22Rv1 (cell line): ENCODE results near the gene MELK.
A peak's percentile ranks its signal among the peaks of the same experiment; 100 is the strongest.

Experiments used
- H3K27ac ChIP-seq: fragments of 450-650 bp; 2 replicates; pipeline ENCODE4 v1.5.1; 2017
- ZFX ChIP-seq: fragments of 450-650 bp; IDR thresholded peaks from 2 replicates; pipeline ENCODE4 v1.6.1; 2017; ENCODE audit warnings: antibody characterized with exemption, borderline replicate concordance
- TF ChIP-seq, protein P1 (sequence below): fragments of 450-650 bp; IDR thresholded peaks from 2 replicates; pipeline ENCODE4 v1.5.1; 2017; ENCODE audit warnings: mild to moderate bottlenecking

The MELK gene

GRCh38 chr9:36592801-36593583 lies 20.3 kb downstream of the MELK start:
- TF ChIP-seq, protein P1, sequence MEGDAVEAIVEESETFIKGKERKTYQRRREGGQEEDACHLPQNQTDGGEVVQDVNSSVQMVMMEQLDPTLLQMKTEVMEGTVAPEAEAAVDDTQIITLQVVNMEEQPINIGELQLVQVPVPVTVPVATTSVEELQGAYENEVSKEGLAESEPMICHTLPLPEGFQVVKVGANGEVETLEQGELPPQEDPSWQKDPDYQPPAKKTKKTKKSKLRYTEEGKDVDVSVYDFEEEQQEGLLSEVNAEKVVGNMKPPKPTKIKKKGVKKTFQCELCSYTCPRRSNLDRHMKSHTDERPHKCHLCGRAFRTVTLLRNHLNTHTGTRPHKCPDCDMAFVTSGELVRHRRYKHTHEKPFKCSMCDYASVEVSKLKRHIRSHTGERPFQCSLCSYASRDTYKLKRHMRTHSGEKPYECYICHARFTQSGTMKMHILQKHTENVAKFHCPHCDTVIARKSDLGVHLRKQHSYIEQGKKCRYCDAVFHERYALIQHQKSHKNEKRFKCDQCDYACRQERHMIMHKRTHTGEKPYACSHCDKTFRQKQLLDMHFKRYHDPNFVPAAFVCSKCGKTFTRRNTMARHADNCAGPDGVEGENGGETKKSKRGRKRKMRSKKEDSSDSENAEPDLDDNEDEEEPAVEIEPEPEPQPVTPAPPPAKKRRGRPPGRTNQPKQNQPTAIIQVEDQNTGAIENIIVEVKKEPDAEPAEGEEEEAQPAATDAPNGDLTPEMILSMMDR, result no peak
- TF ChIP-seq ZFX, result no peak
- no peak overlapping the region; the same call in 1 of the 2 replicates for H3K27ac ChIP-seq

DNA sequence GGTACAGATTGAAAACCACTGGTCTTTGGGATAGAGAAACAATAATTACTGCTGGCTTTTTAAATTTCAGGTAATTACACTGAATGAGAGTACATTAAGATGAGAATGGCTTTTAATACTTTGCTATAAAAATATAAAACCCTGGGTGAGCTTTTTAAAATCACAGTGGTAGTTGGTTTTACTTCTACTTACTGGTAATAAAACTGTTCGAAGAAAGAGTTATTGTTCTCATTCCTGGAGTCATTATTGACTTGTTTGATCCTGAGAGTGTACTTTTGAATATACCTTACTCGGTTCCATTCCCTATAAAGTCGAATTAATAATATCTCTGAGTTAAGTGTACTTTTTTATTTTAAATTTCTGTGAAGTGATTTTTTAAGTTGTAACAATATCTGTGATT lies 21.5 kb downstream of the MELK start:
- TF ChIP-seq ZFX, result no peak
- H3K27ac ChIP-seq, result no peak overlapping the region

DNA sequence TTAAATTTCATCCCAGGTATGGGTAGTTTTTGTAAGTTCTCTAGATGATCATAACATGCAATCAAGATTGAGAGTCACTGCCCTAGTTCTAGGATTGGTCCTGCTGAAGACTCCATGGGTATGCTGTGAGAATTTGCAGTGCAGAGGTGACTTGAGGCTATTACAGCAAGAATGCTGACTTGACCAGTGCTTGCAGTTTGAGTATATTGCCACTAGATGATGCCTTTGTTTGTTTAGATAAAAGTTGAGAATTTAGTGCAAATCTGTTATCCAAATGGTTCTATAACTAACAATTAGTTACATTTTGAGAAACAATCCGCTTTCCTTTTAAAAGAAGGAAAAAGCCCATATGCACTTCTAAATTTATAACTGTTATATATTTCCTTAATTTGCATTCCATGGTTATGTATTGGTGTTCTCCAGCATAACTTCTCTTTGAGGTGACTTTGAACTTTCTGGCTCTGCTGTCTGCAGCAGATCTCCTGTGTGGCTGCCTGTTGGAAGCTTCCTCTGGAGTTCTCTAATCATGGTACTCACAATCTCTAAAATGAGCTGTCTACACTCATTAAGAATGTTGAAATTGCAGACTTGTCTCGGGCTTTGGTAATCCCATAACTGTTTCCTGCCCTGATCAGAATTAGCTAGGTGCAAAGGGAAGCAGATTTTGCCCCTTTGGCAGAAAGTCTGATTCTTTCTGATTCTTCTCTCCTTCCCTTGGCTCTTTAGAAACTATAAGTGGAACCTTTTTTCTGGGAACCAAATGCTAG lies 24.9 kb downstream of the MELK start:
- TF ChIP-seq, protein P1, result peak; percentile 67
- no peak for TF ChIP-seq ZFX

GRCh38 chr9:36598273-36598672 lies 25.6 kb downstream of the MELK start:
- no peak overlapping the region for H3K27ac ChIP-seq
- TF ChIP-seq ZFX, result no peak
- TF ChIP-seq, protein P1, result no peak

More for the DNA sequence above, 24.9 kb downstream of the MELK start:
- H3K27ac ChIP-seq, result no peak overlapping the region

GRCh38 chr9:36603006-36603405 lies 30.3 kb downstream of the MELK start:
- H3K27ac ChIP-seq, result no peak overlapping the region
- TF ChIP-seq ZFX, result no peak
- TF ChIP-seq, protein P1, result no peak

- TF ChIP-seq ZFX, result no peak
- TF ChIP-seq, protein P1, result no peak
- H3K27ac ChIP-seq, result no peak overlapping the region
Observed at GRCh38 chr9:36609306-36609705, 36.6 kb downstream of the MELK start.

GRCh38 chr9:36622121-36622520 lies 49.4 kb downstream of the MELK start:
- TF ChIP-seq ZFX, result no peak
- TF ChIP-seq, protein P1, result no peak
- no peak overlapping the region for H3K27ac ChIP-seq
